Measurements from ENCODE around the gene TNPO1.
A peak's percentile ranks its signal among the peaks of the same experiment; 100 is the strongest.

TNPO1 gene

DNA sequence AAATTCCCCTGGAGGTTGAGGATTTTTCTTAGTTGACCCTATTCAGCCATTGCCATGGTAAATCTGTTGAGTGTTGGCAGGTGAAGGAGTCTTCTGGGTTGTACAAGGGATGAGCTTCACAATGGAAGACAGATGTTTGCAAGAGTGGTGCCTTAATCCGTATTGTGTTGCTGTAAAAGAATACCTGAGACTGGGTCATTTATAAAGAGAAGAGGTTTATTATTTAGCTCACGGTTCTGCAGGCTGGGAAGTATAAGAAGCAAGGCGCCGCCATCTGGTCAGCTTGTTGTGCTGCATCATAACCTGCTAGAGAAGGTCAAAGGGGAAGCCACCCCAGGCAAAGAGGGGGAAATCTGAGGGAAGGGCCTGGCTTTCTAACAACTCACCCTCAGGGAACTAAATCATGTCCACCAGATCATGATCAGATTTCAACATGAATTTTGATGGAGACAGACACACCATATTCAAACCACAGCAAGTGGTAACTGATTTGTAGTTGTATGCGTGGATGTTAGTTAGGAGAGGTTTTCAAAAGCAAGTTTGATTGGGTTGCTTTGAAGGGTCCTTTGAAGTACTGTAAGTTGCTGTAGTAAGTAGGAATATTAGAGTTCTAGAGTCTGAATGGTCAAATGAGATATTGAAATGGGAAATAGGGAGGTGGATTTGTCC lies 2.5 kb downstream of the TNPO1 start:
- peak in 1 of 2 experiments; percentile 24 for DNase-seq (ENCODE audit: low read depth in 2 of 2)

DNA sequence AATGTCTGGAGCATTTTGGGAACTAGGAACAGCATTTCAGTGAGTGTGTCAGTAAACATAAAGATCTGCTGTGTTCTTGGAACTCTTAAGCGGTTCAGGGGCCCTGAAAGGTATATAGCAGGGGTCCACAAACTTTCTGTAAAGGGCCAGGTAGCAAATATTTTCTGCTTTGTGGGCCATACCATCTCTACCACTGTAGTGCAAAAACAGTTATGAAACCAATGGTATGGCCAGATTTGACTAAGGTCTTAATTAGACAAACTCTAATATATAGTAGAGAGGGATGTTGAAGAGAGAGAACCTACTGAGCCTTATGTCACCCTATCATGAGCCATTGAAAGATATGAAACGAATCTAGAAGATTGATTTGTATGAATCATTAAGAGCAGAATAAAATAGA lies 5.3 kb downstream of the TNPO1 start:
- DNase-seq (ENCODE audit: low read depth in 2 of 2) = no peak

DNA sequence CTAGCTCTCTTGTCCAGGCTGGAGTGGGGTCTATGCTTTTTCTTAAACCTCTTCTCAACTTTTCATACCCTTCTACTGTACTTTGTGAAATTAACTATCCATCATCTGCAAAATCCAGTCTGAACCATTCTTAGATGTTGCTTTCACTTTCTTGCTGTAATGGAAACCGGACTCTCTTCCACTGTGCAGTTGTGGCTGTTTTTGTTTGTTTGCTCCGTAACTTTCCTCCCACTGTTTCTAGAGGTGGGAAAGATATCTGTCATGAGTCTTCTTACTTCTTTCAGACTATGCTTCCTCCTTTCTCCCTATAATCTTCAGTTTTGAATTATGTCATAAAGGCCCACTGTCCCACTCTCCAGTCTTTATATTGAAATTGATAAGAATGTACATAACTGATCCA lies 6.5 kb downstream of the TNPO1 start:
- DNase-seq (ENCODE audit: low read depth in 2 of 2) = no peak

DNA sequence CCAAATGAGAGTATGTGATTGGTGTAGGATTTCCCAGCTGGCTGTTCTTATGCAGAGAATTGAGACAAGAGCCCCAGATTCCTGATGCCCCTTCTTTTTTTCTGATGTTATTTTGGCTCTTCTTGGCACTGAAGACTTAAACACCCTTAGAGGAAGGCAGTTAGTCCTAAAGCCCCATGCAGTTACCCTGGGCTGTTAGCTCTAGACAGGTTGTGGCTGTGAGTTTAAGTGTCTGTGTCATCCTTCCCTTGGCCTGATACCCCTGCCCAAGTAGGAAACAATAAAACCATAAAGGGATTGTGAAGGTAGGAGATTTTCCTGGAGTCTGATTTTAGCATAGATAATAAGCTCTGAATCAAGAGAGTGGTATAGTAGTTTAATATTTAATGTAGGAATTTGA lies 13.2 kb downstream of the TNPO1 start:
- DNase-seq (ENCODE audit: low read depth in 2 of 2) = no peak

DNA sequence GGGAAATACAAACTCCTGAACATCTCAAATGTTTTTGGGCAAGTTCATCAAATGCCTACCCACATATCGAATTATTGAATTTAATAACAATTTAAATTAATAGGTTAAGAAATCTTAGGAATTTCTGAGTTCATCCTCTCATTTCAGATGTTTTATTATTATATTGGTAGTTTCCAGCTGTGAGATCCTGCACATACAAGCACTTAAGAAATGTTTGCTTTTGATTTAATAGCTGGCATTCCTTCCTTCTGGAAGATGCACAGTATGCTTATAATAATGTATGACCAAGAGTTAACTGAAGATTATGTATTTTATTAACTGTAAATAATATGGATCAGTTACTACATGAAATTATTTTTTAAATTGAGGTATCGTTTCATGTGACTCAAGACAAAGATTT lies 13.9 kb downstream of the TNPO1 start:
- no peak for DNase-seq (ENCODE audit: low read depth in 2 of 2)

DNA sequence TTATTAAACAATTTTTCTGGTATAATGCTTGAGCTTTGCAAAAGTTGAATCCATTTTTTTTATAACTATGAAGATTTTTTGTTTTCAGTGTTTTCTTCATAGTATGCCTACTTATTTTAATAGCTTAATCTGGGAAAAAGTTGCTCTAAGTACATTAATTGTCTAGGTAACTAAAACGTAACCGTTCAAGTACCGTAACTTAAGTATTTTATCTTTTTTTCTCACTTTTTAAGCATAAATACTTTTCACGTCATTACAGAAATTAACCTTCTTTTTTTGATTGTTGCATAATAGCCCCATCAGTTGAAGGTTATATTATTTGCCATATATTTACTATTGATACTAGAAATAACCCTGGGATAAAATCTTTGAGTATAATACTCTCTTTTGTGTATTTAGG lies 15.2 kb downstream of the TNPO1 start:
- no peak for DNase-seq (ENCODE audit: low read depth in 2 of 2)

DNA sequence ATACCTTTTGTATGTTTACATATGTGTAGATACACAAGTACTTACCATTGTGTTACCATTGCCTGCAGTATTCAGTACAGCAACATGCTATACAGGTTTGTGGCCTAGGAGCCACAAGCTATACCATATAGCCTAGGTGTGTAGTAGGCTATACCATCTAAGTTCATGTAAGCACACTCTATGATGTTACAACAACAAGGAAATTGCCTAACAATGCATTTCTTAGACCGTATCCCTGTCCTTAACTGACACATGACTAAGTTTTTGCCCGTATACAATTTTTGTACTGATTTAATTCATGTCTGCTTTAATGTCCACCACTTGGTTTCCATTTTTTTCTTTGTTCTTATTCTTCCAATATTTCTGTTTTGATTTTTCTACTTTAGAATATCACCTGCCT lies 18.5 kb downstream of the TNPO1 start:
- DNase-seq (ENCODE audit: low read depth in 2 of 2) = no peak

DNA sequence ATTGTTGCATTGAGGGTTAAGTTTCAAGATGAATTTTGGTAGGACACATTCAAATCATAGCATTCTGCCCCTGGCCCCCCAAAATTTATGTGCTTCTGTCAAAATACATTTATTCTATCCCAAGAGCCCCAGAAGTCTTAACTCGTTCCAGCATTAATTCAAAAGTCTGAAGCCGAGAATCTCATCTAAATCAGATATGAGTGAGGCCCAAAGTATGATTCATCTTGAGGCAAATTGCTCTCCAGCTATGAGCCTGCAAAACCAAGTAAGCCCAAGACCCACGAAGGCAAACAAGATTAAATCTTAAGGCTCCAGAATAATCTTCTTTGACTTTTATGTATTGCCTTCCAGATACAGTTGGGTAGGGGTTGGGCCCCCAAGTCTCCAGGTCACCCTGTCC lies 19.2 kb downstream of the TNPO1 start:
- DNase-seq (ENCODE audit: low read depth in 2 of 2) = no peak

DNA sequence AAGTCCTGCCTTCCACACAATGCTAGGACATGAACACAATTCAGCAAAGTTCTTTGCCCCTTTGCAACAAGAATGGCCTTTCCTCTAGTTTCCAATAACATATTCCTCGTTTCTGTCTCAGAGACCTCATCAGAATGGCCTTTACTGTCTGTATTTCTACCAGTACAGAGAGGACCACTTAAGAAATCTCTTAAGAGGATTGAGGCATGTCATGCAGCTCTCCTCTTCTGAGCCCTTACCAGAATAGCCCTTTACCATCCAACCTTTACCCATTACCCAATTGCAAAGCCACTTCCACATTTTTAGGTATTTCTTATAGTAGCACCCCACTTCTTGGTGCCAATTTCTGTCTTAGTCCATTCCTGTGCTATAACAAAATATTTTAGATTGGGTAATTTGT lies 20.3 kb downstream of the TNPO1 start:
- no peak for DNase-seq (ENCODE audit: low read depth in 2 of 2)

DNA sequence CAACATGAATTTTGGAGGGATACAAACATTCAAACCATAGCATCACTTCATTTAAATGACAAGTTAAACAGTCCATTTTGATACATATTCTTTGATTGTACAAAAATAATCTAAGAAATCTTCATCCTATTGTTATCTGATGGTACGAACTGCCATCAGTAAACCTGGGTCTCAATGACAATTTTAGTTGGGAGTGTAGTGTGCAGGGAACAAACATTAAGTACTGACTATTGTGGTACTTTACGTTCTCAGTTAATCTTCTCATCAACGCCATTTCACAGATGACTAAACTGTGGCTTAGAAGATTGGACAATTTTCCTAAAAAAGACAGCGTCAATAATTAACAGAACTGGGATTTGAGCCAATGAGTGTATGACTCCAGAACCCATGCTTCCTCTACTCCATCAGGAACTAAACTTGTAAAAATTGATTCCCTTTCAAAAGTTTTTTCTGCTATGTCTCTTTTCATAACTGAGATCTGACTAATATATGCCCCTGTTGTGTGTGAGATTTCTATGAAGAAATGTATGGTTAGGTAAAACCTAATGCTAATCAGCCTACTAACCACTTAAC lies 21.1 kb downstream of the TNPO1 start:
- DNase-seq (ENCODE audit: low read depth in 2 of 2) = no peak

DNA sequence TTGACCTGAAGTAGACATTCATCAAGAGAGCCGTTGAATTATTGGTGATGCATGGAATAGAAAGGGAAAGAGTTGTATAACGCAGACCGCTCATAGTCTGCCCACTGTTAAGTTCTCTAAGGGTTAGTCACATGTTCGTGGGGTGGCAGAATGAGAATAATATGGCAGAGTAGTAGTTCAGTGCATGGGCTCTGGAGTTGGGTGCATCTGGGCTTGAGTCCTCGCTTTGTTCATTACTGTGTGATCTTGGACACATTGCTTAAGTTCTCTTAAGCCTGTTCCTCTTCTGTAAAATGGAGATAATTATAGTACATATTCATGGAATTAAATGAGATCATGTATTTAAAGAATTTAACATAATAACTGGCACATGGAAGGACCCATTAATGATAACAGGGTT lies 23.6 kb downstream of the TNPO1 start:
- no peak for DNase-seq (ENCODE audit: low read depth in 2 of 2)

DNA sequence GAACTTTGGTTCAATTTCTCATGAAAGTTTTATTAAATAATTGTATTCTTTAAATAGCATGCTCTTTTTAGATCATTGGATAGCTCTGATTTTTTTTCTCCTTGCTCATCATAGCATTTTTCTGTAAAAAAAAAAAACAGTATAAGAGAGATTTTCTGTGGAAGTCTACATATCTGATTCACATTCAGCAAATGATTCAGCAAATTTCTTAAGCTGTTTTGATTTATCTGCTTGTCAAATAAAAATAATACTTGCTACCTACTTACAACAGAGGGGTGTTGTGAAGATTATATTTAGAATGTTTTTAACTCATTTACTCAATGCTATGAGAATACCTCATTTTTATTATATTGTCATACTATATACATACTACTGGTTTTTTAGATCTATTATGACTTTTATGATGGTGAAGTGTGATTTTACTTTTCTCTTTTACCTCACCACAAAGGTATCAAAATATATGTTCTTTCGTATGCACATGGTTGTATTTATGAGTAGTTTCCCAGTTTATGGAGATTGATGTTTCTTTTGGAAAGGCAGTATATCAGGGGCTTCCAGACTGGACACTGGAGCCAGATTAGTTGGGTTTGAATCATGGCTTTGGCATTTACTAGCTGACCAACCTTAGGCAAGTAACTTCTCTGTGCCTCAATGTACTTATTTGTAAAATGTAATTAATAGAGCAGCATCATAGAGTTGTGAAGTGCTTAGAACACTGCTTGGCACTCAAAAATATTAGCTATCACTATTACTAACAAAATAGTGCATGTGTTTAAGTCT lies 25.5 kb downstream of the TNPO1 start:
- no peak for DNase-seq (ENCODE audit: low read depth in 2 of 2)

DNA sequence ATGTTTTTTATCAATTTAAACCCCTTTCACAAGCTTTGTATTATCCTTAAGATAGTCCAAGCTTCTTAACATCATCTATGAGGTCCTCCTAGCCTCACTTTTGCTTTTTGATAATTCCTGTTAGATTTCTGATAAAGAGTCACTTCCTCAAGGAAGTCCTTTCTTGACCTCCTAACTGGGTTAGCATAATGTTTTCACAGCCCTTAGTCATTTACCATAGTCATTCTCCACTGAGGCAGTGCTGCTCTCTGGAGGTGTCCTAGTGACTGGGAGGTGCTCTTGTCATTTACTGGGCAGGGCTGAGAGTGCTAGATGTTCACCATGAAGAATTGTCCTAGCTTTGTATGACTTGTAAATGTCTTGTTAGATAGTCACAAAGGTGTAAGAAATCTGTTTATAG lies 26.4 kb downstream of the TNPO1 start:
- DNase-seq (ENCODE audit: low read depth in 2 of 2) = no peak

DNA sequence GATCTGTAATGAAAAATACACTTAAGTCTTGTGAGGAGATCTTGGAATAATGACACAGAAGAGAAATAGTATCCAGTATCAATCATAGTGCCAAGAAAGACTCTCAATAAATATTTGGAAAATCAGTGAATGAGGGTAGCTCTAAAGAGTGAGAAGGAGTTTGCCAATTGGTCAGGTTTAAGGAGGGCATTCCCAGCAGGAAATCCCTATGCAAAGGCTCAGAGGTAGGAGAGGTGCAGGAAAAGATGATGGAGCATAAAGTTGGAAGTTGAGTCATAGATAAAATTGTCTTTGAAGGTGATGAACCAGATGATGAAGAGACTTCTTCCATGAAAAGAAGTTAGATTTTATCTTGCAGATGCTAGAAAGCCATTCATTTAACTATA lies 27.8 kb downstream of the TNPO1 start:
- DNase-seq (ENCODE audit: low read depth in 2 of 2) = no peak

DNA sequence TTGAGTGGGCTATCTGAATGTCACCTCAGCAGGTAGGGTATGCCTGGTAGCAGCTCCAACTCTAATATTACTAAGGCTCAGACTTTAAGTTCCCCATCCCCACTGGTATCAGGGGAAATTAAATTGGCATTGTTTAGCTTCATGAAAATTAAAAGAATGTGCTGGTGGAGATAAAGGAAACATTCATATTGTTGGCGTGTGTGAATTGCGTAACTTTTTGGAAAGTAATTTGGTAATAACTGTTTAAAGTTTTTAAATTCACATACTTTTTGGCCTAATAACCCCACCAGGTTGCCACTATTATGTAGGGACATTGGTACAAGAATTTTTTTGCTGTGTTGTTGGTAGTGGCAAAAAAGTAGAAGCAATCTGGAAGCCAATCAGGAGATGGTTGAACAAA lies 29.4 kb downstream of the TNPO1 start:
- no peak for DNase-seq (ENCODE audit: low read depth in 2 of 2)

DNA sequence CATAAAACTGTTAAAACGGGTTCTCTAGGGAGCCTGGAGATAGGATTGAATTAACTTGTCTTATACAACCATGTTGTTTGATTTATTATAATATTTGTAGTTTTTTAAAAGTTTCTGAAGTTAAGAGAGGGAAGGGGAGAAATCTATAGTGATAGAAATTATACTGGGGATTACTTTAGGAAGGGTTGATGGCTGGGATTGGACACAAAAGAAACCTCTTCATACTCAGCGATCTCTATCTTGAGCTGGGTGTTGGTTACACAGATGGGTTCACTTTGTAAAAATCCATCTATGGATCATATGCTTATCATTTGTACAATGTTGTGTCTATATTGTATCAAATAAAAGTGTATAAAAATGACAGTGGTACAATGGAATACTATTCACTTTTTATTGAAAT lies 30.0 kb downstream of the TNPO1 start:
- no peak for DNase-seq (ENCODE audit: low read depth in 2 of 2)

DNA sequence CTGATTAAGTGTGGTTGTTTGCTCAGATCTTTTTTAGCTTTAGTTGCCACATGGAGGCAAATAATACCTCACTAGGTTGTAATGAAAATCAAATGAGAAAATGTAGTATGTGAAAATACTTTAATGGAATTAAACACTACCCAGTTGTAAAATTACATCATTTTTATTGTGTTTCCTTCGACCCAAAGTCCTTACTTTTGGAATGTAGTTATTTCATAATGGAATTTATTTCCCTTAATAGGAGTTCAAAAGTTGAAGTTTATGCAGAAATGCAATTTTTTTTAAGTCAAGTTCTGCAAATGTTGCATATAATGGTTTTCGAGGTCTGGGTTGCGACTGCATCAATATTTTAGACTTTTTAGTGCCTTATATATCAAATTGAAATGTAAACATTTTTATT lies 31.0 kb downstream of the TNPO1 start:
- DNase-seq (ENCODE audit: low read depth in 2 of 2) = no peak

DNA sequence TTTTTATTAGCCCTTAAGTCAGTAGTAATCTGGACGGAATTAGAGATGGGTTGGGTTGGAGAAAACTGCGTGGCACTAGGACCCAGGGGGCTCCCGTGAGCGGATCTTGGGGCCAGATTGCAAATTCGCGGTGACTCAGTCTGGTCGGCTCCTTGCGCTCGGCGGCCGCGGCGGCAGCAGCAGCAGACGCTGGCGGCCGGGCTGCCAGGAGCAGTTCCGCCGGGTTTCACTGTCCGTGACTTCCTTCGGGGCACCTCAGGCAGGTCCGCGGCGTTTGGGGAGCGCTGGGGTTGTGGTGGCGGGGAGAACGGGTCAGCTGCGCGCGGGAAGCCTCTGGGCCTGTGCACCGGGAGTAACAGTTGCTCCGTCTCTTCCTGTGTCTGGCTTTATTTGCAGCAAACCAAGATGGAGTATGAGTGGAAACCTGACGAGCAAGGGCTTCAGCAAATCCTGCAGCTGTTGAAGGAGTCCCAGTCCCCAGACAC lies 31.6 kb downstream of the TNPO1 start:
- peak; percentile 71 to 77 for DNase-seq (ENCODE audit: low read depth in 2 of 2)

DNA sequence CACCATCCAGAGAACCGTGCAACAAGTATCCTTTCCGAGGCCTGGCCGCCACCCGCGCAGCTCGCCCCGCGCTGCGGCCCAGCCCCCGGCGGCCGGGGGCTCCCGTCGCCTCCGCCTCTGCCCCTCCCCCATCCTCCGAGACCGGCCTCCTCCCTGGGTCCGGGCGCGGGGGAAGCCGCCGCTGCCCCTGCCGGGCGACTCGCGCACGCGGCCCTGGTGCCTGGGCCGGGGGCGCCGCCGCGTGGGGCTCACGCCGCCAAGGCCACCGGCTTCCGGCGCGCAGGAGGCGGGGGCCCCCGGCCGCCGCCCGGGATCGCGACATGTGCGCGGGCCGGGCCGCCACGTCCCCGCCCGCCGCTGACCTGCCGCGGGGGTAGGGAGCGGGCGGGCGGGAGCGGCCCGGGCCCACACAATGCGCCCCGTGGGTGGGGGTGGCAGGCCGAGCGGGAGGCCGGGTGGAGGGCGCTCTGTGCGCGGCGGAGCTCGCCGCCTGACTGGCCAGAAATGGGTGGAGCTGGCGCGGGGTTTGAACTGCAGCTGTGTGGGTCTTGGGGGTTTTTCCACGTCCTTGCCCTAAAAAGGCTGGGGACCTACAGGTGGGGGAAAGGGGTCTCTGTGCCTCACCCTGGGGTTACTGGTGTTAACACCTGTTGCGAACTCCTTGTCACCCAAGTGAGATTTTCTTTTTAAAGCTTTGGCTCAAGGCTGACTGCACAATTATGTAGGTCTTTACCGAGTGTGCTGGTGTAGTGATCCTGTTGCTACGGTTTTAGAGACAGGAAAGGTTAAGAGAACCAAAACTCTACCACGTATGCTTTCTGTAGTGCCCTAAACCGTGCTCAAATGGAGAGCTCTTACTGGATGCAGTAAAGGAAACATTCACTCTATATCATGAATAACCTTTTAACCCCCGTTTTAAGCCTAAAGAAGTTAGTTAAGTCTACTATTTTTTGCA lies 32.3 kb downstream of the TNPO1 start:
- peak; percentile 15 to 38 for DNase-seq (ENCODE audit: low read depth in 2 of 2)

DNA sequence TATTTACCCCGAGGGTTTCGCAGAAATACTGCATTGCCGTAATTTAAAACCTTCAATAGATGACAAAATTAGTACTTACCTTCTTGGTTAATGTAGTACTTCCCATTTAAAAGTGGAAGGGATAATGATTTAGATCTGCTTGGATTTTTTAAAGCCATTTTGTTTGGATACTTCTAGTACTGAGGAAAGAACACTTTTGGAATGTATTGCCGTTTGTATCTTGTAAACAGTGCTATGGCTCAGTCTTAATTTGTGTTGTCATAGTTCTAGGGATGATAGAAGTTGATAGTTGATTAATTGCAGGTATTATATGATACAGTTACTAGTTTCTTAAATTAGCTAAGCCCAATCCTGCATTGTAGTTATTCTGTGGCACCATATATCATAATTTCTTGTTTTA lies 33.1 kb downstream of the TNPO1 start:
- no peak for DNase-seq (ENCODE audit: low read depth in 2 of 2)

DNA sequence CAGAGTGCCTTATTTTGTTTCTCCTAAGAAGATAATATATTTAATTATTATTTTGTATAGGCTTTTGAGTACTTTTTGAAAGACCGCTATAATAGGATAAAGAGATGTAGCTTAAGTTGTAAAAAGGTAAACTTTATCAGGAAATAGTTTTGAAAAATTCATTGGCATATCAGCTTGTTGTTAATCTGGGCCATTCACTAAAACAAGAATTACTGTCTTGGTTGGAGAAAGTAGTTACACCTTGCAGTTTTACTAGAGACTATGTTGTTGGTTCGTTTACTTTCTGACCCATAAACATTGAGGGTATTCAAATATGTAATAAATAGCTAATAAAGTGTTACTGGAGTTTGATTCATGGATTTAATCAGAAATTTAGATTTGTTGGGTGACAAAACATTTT lies 33.7 kb downstream of the TNPO1 start:
- no peak for DNase-seq (ENCODE audit: low read depth in 2 of 2)

DNA sequence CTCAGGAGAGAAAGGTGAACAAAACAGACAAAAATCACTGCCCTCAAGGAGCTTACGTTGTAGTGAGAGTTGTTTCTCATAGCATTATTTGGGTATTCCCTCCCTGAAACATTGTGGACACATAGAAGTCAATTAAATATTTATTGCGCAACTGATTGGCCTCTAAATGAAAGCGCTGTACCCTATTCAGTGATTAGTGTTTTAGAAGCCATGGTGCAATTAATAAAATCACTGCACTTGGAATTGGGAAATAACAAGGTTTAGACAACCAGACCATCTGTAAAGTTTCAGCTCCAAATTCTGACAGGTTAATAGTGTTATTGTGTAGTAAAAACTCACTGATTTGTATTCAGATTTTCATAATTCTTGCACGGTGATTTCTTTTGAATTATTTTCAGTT lies 35.9 kb downstream of the TNPO1 start:
- no peak for DNase-seq (ENCODE audit: low read depth in 2 of 2)
